Activated CD4-positive, CD25-positive, alpha-beta regulatory T cell (primary cell): Measurements from ENCODE around the gene ARFGAP1.
"Not testable (repeated sequence)": the region's sequence is repeated elsewhere in the genome, so short reads cannot be mapped to it uniquely, and the experiment has no call there.

Experiments
- DNase-seq, 4 experiments: peaks; one replicate each; lab custom pipeline; 2025; lab: John Stamatoyannopoulos, UW

ARFGAP1 gene

GRCh38 chr20:63240004-63240403 is 32.6 kb upstream of the ARFGAP1 start:
- DNase-seq, result no peak

DNA sequence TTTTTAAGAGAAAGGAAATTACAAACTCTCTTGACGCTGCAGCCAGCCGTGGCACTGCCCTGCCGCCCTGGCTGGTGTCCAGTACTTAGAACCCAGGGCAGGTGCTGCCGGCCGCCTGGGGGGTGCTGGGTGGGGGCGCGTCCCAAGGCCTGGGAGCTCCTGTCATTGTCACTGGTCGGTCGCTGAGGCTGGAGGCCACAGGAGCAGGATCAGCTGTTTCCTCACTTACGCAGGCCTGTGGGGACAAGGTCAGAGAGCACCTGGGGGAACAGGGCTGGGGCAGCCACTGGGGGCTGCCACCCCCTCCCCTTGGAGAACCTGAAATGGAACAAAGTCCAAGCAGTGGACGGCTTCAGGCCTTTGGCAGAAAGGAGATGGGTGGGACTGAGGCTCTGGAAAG is 31.3 kb upstream of the ARFGAP1 start:
- no peak for DNase-seq

- DNase-seq, result no peak
Observed at GRCh38 chr20:63242736-63243135, 29.9 kb upstream of the ARFGAP1 start.

- no peak for DNase-seq
Observed at GRCh38 chr20:63243604-63244247, 28.9 kb upstream of the ARFGAP1 start.

DNA sequence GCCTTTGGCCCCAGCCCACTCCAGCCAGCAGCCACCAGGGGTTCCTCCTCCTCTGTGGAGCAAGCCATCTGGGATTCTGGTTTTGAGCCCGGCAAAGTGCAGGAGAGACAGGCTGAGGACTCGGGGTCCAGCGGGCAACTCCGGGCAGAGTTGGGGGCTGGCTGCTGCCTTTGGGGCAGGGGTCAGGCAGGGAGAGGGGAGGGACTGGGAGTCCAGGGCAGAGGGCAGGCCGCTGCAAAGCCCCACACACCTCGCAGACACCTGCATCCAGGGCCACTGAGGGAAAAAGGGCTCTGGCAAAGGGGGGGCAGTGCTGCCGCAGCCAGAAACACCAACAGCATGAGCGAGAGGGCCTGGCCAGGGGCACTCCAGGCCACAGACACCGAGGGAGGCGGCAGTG is 28.1 kb upstream of the ARFGAP1 start:
- no peak for DNase-seq

GRCh38 chr20:63246490-63247288 is 25.9 kb upstream of the ARFGAP1 start:
- no peak for DNase-seq

DNA sequence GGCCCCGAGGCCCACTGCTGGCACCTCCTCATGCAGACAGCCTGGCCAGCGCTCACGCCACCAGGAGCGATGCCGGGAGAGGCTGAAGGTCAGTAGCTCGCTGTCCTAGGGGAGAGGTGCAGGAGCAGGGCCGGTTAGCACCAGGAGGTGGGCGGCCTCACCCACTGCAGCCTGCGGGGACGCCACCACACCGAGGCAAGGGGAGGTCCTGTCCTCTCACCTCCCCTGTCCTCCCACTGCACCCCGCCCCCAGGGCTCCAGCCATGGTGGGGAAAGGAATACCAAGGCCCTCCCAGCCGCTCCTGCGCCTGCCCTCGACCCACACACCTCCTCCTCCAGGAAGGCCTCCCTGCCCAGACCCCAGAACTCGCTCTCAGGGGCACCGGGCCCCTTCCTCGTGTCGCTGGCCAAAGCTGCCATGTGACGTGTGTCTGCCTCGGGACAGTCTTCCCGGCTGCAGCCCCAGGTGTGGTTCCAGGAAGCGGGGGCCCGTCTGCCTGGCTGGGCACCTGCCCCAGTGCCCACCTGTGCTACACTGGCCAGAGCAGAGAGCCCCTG is 24.9 kb upstream of the ARFGAP1 start:
- no peak for DNase-seq

- no peak for DNase-seq
Observed at GRCh38 chr20:63248835-63249591, 23.6 kb upstream of the ARFGAP1 start.

DNA sequence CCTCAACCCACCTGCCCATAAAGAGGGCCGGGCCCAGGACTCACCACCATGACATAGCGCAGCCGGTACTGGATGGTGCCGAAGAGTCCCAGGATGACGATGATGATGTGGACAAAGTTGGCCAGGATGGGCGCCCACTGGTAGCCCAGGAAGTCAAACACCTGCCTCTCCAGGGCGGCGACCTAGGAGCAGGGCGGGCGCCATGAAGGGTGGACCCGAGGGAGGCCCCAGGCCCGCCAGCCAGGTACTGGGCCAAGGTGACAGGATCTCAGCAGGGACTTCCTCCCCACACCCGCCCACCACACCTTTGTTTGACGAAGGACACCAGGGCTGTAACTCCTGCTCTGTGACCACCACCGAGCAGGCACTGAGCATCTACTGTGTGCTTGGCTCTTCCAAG is 22.7 kb upstream of the ARFGAP1 start:
- DNase-seq, result no peak

- DNase-seq, result not testable (repeated sequence)
Observed at GRCh38 chr20:63251350-63251749, 21.3 kb upstream of the ARFGAP1 start.

GRCh38 chr20:63252284-63252711 is 20.3 kb upstream of the ARFGAP1 start:
- no peak for DNase-seq

DNA sequence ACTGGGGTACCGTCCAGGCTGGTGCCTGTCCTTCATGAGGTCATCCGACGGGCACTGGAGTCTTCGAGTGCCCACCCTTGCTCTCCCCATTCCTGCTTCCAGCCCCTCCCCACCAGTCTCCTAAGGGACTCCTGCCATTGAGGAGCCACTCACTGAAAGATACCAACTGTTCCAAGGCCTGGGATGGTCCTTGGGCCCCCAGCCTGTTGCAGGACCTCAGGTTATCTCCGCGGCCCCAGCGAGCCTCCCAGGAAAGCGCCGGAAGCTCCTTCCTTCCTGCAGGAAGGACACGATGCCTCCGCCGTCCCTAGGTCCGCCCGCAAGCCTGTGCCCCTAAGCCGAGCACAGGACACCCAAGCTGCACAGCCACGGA is 19.6 kb upstream of the ARFGAP1 start:
- DNase-seq, result no peak

- DNase-seq, result no peak
Observed at GRCh38 chr20:63253438-63254231, 19.0 kb upstream of the ARFGAP1 start.

DNA sequence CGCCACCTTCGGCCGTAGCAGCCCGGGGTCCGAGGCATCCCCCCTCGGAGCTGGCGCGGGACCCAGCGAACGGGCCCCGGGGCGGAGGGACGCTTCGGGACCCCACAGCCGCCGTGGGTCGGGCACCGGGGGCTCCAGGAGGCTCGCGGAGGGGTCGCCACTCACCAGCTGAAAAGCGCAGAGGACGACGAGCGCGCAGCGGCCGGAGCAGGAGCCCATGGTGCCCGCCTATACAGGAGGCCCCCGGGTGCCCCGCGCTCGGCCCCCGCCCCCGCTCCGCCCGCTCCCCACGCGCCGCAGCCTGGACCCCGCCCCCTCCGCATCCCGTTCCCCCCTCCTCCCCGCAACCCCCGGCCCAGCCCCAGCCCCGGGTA is 18.4 kb upstream of the ARFGAP1 start, which contains the start of gene NKAIN4:
NKAIN4 (minus strand) TSS at position 232 of the 374 bp plus-strand sequence; CDS start at position 219, 13 bp downstream.
- DNase-seq, result no peak

GRCh38 chr20:63254606-63255384 is 17.8 kb upstream of the ARFGAP1 start:
- no peak for DNase-seq

DNA sequence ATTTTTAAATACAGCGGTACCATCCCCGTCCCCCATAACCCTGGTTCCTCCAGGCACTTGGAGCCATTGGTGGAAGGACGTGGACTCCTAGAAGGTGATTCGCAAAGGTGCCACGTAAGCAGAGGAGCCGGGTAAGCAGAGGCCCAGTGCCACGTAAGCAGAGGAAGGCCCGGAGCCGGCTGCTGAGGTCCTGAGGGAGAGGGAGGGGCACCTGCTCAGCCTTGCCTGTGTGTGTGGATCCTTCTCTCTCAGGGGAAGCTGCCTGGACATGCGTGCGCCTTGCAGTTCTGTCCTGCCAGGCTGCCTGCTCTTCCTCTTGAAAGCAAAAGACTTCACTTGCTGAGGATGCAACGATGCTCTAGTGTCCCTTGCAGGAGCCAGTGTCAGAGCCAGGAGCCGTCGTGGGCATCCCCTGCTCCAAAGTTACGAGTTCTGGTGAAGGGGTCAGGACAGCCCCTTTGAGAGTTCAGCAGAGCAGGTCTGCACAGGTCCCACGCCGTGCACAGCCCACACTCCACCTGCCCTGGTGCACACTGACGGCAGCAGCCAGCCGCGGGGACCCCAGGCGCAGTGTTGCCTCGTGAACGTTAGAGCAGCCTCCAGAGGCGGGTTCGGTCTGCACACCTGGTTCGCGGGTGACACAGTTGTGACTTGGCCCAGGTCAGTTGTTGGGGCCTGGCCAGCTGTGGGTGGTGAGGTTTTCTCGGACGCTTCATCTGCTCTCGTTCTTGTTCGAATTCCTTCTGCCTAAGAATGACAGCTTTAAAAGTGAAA is 16.5 kb upstream of the ARFGAP1 start:
- DNase-seq, result no peak

- no peak for DNase-seq
Observed at GRCh38 chr20:63256954-63257353, 15.7 kb upstream of the ARFGAP1 start.

DNA sequence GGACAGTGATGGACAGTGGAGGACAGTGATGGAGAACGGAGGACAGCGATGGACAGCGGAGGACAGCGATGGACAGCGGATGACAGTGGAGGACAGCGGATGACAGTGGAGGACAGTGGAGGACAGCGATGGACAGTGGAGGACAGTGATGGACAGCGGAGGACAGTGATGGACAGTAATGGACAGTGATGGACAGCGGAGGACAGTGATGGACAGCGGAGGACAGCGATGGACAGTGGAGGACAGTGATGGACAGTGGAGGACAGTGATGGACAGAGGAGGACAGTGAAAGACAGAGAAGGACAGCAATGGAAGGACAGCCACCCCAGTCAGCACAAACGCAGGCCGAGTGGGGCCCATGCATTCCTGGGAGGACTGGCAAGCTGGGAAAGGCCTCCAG is 15.0 kb upstream of the ARFGAP1 start:
- DNase-seq, result no peak

DNA sequence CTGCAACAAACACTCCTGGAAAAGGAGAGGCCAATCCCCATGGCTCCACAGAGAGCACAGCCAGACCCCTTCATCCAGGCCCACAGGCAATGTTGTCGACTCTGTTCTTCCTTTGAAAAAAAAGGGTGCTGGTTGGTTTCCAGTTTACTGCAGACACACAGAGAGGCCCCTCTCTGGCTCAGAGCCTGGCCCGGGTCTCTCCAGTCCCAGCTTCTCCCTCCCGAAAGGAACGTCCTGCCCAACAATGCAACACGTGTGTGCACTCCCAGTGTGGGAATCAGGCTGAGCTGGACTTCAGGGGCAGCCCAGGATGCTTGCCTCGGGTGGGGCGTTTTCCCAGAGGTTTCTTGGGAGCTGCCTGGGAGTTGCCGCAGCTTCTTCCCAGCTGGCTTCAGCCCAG is 13.8 kb upstream of the ARFGAP1 start:
- no peak for DNase-seq
